ENCODE data around the gene SNX22. TPM values are rescaled to one million over a fixed set of nuclear protein-coding genes. Genes with fewer than 3 reads are reported as not detected.
"Not testable (repeated sequence)": the region's sequence is repeated elsewhere in the genome, so short reads cannot be mapped to it uniquely, and the experiment has no call there.

The SNX22 gene
- total RNA-seq = 1 to 10 TPM in 1 of 3 donors, under 1 TPM in 2; 0.48 to 1.5 (median 0.98) TPM

DNA sequence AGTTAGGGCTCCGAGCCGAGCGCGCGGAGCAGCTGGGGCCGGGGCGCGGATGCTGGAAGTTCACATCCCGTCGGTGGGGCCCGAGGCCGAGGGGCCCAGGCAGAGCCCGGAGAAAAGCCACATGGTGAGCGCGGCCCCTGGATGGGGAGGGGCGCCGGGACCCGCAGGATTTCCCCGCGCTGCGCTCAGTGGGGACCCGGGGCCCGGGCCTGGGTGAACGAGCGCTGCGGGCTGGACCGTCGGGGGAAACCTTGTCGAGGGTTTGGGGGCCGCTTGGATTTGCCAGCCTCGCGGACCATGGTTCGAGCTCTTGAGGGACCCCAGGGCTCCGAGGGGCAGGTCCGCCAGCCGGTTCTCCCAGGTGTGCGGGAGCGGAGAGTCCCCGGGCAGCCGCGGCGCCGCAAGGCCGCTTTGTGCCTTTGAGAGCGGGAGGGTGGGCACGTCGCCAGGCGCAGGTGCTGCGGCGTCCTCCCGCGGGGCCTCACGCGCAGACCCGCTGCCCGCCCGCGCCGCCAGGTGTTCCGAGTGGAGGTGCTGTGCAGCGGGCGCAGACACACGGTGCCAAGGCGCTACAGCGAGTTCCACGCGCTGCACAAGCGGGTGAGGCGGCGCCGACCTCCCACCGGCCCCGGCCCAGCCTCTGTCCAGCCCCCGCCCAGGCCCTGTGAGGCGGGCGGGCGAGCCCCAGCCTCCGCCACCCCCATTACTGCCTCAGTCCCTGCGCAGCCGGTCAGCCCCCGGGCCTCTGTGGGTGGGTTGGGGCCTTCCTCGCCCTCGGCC, at the start of gene SNX22:
Gene SNX22 (plus strand): TSS at position 5 of the 780 bp plus-strand sequence. CDS start 45 bp downstream, at position 50.
- DNase-seq (ENCODE audit: low spot score in 2 of 2) = no peak
- TF ChIP-seq POLR2A (IDR thresholded peaks at IDR 0.05) (no peak), POLR2AphosphoS5 (IDR thresholded peaks at IDR 0.05) (no peak)
- TF ChIP-seq, protein P1, sequence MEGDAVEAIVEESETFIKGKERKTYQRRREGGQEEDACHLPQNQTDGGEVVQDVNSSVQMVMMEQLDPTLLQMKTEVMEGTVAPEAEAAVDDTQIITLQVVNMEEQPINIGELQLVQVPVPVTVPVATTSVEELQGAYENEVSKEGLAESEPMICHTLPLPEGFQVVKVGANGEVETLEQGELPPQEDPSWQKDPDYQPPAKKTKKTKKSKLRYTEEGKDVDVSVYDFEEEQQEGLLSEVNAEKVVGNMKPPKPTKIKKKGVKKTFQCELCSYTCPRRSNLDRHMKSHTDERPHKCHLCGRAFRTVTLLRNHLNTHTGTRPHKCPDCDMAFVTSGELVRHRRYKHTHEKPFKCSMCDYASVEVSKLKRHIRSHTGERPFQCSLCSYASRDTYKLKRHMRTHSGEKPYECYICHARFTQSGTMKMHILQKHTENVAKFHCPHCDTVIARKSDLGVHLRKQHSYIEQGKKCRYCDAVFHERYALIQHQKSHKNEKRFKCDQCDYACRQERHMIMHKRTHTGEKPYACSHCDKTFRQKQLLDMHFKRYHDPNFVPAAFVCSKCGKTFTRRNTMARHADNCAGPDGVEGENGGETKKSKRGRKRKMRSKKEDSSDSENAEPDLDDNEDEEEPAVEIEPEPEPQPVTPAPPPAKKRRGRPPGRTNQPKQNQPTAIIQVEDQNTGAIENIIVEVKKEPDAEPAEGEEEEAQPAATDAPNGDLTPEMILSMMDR (IDR thresholded peaks at IDR 0.05) = no peak
- no peak within 1 kb of the TSS for H3K27ac ChIP-seq
- peak within 1 kb of the TSS; percentile 29 to 63 (median 59) for H3K4me3 ChIP-seq
- H3K36me3 ChIP-seq = peaks cover 8% of the 10 kb centered on the region
- H3K4me1 ChIP-seq = peaks cover 0 to 5% of the 10 kb centered on the region in 2 donors
- H3K27me3 ChIP-seq = peaks cover 0 to 4% of the 10 kb centered on the region in 2 donors
- intact Hi-C loops (cut with DNase I; ENCODE audit: low total_unique reads) = no loop called here
- H3K9me3 ChIP-seq = no peaks in the 10 kb centered on the region

DNA sequence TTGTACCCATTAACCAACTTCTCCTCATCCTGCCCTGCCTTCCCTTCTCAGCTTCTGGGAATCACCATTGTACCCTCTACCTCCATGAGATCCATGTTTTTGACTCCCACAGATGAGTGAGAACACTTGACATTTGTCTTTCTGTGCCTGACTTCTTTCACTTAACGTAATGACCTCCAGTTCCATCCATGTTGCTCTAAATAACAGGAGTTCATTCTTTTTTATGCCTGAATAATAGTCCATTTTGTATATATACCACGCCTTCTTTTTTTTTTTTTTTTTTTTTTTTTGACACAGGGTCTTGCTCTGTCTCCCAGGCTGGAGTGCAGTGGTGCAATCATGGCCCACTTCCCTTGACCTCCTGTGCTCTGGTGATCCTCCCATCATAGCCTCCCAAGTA, 49.0 kb upstream of the SNX22 start:
- no peak for DNase-seq (ENCODE audit: low spot score in 2 of 2)
- TF ChIP-seq POLR2AphosphoS5 (IDR thresholded peaks at IDR 0.05) (no peak), POLR2A (IDR thresholded peaks at IDR 0.05) (no peak)
- TF ChIP-seq, protein P1 (IDR thresholded peaks at IDR 0.05) = no peak
- no peak overlapping the region for H3K27ac ChIP-seq
- intact Hi-C loops (cut with DNase I; ENCODE audit: low total_unique reads) = no loop called here
- no peaks in the 10 kb centered on the region for H3K36me3 ChIP-seq
- no peak overlapping the region for H3K4me3 ChIP-seq
- no peaks in the 10 kb centered on the region for H3K9me3 ChIP-seq
- H3K4me1 ChIP-seq = peaks cover 4 to 13% of the 10 kb centered on the region in 2 donors
- H3K27me3 ChIP-seq = no peaks in the 10 kb centered on the region

DNA sequence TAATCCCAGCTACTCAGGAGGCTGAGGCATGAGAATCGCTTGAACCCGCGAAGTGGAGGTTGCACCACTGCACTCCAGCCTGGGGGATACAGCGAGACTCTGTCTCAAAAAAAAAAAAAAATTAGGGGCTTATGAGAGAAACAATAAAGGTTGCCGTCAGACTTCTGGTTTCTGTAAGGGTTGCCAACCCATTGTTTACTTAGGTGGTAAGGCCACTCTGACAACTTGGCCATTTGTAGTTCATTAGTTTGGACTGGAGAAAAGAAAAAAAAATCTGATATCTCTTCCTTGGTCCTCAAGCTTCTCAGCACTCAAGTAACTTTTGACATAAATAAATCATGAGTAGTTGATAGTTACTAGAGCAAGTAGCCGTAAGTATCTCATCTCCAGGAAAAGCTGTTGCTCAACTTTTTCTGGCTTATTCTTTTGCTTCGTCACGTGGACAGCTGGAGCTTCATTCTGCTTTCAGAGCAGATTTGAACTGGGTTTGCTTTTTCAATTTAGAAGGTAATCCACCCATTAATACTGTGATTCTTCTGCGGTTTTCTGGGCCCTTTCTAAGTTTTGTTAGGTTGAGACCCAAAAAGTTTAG, 46.3 kb upstream of the SNX22 start:
- Histone ChIP-seq H3K27ac (peak overlapping the region; percentile 63 to 70), H3K27me3 (no peaks in the 10 kb centered on the region), H3K36me3 (no peaks in the 10 kb centered on the region), H3K4me1 (no peaks in the 10 kb centered on the region), H3K4me3 (no peak overlapping the region), H3K9me3 (no peaks in the 10 kb centered on the region)
- peak in 1 of 3 donors; percentile 14 for TF ChIP-seq POLR2AphosphoS5 (IDR thresholded peaks at IDR 0.05)
- TF ChIP-seq, protein P1 (IDR thresholded peaks at IDR 0.05) = no peak
- no peak for DNase-seq (ENCODE audit: low spot score in 2 of 2)
- intact Hi-C loops (cut with DNase I; ENCODE audit: low total_unique reads) = no loop called here

DNA sequence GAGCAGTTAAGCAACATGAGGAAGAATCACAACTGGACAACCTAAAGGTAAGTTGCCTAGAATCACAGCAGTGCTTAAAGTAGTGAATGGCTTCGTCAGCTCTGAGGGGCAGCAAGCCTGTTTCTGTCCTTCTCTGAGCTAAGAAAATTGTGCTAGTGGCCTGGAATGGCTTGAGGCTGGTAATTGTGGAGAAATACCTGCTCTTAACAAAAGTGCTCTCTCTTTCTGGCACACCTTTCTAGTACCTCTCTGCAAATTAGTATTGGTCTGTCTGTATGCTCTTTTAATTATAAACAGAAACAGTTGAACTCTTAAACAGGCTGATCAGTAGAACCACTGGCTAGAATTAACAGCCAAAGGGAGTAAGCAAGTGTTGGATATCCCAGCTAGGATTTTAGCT, 44.2 kb upstream of the SNX22 start:
- H3K9me3 ChIP-seq = no peaks in the 10 kb centered on the region
- H3K4me3 ChIP-seq = no peak overlapping the region
- intact Hi-C loops (cut with DNase I; ENCODE audit: low total_unique reads) = no loop called here
- H3K4me1 ChIP-seq = peaks cover 6 to 9% of the 10 kb centered on the region in 2 donors
- no peak for DNase-seq (ENCODE audit: low spot score in 2 of 2)
- H3K27ac ChIP-seq = peak overlapping the region in 1 of 2 donors; percentile 27
- no peak for TF ChIP-seq POLR2A (IDR thresholded peaks at IDR 0.05)
- TF ChIP-seq POLR2AphosphoS5 (IDR thresholded peaks at IDR 0.05) = no peak
- TF ChIP-seq, protein P1 (IDR thresholded peaks at IDR 0.05) = no peak
- H3K36me3 ChIP-seq = no peaks in the 10 kb centered on the region
- no peaks in the 10 kb centered on the region for H3K27me3 ChIP-seq

DNA sequence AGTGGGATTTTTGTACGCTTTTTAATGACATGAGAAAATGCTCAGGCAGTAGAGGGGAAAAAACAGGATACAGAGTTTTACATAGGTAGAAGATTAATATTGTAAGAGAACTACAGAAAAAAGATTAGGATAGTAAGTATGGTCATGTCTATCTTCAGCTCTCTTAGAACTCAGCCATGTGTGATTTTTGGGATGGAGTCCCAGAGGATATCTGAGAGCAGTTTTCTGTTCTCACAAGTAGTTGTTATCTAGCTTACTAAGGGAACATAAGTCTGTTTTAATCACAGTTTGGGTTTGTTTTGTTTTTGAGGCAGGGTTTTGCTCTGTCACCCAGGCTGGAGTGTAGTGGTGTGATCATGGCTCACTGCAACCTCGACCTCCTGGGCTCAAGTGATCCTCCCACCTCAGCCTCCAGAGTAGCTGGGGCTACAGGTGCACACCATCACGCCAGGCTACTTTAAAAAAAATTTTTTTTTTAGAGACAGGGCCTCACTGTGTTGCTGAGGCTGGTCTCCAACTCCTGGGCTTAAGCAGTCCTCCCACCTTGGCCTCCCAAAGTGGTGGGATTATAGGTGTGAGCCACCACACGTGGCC, 41.3 kb upstream of the SNX22 start:
- H3K4me3 ChIP-seq; H3K27ac ChIP-seq; intact Hi-C loops (cut with DNase I; ENCODE audit: low total_unique reads): not testable (repeated sequence)

More for the DNA sequence above, 41.3 kb upstream of the SNX22 start:
- not testable (repeated sequence) for DNase-seq (ENCODE audit: low spot score in 2 of 2); H3K9me3 ChIP-seq; H3K27me3 ChIP-seq; H3K36me3 ChIP-seq; H3K4me1 ChIP-seq

Measured in breast epithelium (tissue), 4 donors.